Activated gamma-delta T cell treated with anti-CD3 and anti-CD28 coated beads, Interleukin-2, amount 50 U/mL, for 16 hours (primary cell): ENCODE results near the gene MFNG.
"Not testable (repeated sequence)": the region's sequence is repeated elsewhere in the genome, so short reads cannot be mapped to it uniquely, and the experiment has no call there.

Experiments
- DNase-seq: peaks from one replicate; pipeline ENCODE4 v3.0.0-alpha.2; 2020; ENCODE audit warnings: low read depth

The MFNG gene

DNA sequence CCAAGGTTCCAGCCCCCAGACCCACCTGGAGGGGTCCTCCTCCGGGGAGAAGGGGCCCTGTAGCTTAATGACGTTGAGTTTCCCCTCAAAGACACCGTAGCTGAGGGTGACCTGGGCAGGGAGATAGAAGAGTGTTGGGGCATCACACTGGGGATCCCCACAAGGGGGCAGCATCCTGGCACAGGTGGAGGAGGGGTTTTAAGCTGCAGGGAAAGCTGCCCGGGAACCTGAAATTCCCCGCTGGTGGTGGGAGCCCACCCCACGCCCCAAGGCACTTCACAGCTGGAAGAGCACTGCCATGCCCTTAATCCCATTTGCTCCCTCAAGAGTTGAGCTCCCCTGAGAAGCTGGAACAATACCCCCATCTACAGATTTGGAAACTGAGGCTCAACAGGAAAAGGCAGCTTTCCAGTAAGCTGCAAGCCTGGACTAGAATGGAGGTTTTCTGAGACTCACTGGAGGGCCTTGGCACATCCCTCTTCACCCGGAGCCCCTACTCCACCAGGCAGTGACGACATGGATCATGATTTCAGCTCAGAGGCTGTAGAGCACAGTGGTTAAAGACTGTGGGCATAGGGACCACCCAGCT, 13.7 kb downstream of the MFNG start:
- no peak for DNase-seq

DNA sequence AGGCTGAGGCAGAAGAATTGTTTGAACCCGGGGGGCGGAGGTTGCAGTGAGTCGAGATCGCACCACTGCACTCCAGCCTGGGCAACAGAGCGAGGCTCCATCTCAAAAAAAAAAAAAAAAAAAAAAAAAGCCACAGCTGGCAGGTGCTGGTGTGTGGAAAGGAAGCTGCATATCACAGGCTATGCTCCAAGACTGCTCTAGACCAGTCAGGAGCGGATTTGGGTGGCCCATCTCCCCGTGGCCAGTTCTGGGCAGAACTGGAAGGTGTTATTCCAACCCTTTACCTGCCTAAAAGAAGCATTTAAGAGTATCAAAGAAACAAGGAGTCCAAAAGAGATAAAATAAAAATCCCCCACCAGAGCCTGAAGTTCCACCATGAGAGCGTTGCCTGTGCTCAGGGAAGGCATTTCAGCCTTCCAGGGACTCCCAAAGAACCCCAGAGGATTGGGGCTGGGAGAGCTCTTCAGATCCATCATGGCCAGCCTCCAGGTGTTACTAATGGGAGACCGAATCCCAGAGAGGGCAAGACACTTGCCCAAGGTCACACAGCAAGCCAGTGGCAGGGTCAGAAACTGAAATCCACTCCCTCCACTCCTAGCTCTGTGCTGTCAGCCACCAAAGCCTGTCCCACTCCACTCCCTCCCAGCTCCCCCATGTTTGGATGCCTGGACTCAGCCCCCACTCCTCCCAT, 14.3 kb downstream of the MFNG start:
- no peak for DNase-seq

DNA sequence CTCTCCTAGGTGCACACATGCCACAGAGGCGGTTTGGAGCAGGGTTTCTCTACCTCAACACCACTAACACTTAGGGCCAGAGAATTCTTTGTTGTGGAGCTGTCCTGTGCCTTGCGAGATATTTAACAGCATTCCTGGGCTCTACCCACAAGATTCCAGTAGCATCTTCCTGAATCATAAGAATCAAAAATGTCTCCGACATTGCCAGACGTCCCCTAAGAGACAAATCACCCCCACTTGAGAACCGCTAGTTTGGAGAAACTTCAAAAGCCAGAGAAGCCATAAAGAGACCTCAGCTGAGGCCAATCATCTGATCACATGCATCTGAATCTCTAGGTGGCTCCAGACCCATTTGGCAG, 16.1 kb downstream of the MFNG start:
- no peak for DNase-seq

DNA sequence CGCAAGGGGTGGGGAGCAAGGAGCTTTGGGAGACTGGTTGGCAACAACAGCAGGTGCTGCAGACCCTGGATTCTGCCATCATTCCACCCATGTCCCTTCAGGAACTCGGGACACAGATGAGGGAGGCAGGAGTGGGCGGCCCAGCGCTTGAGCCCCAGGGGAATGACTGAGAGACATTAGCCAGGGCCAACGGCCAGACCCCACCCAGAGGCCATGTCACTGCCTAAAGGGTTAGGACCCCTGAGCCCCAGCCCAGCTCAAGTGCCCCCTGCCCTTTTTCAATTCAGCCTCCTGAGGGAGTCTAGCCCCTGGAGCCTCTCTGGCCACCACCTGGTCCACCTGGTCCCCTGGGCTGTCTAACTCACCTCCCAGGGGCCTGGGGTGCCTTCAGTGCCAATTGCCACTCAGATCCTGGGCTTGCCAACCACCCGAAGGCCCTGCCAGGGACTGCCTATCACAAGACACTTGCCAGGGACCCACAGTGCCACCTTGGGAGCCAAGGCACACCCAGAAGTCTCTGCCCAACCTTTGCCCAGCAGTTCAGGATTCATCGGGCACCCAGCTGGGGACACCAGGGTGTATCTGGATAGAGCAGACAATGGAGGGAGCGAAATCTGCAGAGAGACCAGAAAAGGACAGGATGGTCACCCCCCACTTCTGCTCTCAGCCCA, 16.6 kb downstream of the MFNG start:
- DNase-seq = no peak

DNA sequence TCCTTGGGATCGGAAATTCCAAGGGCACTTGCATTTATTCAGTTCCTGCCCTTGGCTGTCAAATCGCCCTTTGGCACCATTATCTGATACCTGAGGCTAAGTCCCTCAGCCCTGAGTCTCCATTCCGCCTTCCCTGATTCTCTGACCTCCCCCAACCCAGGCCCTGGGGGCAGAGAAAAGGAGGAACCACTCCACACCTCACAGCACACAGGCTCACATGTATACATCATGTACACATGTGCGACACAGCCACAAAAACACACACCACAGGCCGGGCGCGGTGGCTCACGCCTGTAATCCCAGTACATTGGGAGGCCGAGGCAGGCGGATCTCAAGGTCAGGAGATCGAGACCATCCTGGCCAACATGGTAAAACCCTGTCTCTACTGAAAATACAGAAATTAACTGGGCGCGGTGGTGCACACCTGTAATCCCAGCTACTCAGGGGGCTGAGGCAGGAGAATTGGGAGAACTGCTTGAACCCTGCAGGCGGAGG, 17.9 kb downstream of the MFNG start:
- not testable (repeated sequence) for DNase-seq

DNA sequence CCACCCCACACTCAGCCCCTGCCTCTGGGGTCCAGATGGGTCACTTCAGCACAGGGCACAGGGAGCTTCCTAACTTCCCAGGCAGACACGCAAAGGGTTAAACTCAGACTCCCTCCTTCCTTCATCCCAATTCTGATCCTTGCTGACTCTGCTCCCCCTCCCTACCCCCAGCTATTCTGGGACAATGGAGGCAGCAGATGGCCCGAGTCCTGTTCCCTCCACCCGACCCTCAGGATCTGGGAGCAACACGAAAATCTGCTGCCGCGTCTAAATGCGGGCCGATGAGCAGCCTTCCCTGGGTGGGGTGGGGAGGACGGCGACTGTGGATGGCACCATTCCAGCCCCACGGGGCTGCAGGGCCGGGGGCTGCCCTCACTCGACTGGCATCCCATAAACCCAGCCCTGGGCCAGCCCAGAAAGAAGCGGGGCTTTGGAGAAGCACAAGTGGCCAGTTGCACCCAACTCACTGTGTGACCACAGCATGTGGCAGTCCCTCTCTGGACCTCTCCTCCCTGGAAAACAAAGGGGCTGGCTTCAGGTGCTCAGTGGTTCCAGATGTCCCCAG, 18.7 kb downstream of the MFNG start:
- no peak for DNase-seq

DNA sequence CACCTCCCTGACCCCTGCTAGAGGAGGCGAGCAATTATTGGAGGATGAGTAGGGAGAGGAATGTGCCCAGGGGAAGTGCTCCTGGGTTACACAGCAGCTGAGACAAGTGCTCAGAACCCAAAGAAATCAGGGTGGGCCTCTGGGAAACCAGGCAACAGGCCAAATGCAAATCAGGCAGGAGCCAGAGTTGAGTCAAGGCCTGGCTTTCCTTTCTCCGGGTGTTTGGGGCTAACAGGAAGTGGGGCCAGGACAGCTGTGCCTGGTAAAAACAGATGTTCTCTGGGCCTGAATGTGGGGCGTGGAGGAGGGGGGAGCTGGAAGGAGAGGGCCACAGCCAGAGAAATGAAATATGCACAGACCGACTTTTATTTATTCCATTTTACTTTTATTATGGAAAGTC, 22.0 kb downstream of the MFNG start:
- DNase-seq = no peak

DNA sequence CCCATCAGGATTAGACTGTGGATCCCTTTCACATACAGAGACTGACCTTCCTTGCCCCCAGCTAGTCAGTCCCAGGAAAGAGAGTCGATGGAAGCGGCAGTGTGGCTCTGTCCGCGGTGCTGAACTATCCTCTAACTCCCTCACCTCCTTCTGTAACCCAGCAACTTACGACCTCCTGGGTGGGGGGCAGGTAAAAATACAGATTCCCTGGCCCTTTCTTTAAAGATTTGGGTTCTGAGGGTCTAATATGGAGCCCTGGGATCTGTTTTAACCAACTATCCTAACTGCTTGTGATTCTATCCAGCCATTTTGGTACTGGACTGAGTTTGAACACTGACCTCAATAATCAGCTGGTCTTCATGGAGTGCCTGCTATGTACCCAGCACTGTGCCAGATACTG, 23.2 kb downstream of the MFNG start:
- no peak for DNase-seq

DNA sequence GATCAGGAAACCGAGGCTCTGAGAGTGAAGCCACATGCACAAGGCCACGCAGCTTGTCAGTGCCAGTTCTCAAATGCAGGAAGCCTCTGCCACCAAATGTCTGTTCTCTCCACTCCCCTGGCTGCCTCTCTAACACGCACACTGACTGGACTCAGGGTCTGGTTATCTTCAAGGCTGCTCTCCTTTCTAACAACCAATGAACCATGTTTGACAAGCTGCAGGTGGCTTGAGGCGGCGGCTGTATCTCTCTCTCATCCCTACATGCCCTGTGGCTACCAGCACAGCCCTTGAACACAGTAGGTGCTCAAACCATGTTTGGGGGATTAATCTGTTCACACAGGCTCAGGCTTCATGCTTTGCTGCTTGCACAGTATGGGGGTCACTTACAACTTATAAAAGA, 23.7 kb downstream of the MFNG start:
- no peak for DNase-seq

DNA sequence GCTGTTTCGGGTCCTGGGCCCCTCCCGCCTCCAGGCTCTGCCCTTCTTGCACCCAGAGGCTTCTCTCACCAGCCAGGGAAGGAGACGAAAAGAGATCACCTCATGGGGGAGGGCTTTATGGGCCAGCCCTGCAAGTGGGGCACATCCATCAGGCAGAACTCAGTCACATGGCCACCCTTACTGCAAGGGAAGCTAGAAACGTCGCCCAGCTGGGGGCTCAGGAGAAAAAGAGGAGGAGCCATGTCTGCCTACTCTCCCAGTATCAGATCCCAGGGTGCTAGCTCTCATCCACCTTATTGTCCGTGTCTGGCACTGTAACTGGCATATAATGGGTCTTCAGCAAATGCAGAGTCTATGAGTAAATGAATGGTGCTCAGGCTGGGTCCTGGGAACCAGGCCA, 24.2 kb downstream of the MFNG start:
- no peak for DNase-seq

DNA sequence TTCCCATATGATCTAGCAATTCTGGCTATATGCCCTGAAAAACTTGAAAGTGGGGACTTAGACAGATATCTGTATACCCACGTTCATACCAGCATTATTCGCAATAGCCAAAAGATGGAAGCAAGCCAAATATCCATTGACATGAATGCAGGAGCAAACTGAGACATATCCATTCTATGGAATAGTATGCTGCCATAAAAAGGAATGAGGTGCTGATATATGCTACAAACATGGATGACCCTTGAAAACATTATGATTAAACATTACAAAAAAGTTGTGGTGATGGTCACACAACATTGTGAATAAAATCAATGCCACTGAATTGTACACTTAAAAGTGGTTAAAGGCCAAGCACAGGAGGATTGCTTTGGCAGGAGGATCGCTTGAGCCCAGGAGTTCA, 25.5 kb downstream of the MFNG start:
- no peak for DNase-seq

DNA sequence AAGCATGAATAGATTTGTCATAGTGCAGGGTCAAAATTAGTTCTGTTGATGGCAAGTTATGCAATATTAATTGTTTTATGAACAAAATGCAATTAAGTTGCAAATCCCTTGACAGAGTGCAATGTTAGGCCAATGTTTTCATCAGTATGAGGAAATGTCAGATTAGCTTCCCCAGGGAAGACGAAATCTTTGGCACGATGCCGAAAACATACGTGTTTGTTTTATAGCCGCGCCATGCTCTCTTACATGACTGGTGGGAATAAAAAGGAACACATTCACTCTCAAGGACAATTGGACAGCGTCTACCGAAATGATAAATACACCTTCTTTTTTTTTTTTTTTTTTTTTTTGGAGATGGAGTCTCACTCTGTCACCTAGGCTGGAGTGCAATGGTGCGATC, 27.0 kb downstream of the MFNG start:
- no peak for DNase-seq

DNA sequence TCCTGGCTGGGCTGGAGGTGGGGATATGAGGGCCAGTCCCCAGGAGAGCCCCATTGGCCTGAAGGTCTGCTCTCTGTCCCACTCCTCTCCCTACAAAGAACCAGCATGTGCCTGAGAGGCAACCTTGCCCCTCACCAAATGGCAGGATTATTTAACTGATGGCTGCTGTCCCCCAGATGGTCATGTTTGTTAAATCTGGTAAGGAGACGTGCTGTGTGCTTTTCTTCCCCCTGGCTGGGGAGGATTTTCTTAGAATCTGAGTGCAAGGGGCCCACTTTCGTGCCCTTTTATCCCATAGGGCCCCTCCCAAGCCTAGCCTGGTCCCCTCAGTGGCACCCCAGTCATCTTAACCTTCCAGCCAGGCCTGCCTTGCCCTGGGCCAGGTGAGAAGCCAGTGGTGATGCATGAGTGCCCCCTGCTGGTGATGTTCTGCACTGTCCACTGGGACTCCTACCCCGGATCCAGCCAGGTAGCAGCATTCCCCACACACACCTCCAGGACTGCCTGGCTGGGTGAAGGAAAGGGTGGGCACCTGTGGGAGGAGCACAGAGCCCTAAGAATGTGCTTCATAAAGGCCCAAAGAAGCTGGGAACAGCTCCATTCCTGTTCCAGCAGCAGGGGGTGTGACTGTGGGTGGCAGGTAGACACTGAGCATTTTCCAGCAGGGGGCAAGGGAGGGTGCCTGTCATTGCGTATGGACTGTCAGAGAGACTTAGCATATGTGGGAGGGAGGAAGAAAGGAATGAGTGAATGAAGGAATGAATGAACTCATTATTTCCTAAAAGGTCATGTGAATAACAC, 28.9 kb downstream of the MFNG start:
- DNase-seq = peak; percentile 77

DNA sequence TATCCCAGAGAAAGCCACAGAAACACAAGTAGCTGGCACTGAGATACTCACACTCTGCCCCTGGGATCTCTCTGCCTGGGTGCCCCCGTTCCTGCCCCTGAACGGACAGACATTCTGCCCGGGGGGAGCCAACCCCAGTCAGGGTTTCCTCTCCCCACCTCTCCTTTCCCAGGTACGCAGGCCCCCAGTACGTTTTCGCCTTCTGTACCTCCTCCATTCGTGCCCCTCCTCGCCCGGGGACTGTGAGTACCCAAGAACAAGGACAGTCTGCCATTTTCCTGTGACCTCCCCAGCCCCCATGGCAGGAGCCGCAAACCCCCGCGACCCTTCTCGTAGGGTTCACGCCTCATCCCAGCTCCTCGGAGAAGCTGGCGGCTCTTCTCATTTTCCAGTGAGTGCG, 29.8 kb downstream of the MFNG start:
- DNase-seq = no peak

DNA sequence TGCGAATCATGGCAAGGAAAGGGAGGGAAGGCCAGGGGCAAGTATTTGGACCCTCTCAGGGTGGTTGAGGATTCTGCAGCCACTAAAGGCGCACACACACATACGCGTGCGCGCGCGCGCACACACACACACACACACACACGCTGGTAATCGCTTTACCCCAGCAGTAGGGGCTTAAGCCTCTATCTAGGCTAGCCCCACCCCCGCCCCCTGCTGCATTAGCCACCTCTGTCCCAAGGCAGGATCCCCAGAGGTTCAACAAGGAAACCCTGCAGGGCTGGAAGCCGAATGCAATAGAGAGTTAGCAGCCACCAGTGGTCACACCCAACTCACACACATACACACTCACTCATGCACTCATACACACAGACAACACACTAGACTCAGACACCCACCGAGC, 30.3 kb downstream of the MFNG start:
- no peak for DNase-seq

DNA sequence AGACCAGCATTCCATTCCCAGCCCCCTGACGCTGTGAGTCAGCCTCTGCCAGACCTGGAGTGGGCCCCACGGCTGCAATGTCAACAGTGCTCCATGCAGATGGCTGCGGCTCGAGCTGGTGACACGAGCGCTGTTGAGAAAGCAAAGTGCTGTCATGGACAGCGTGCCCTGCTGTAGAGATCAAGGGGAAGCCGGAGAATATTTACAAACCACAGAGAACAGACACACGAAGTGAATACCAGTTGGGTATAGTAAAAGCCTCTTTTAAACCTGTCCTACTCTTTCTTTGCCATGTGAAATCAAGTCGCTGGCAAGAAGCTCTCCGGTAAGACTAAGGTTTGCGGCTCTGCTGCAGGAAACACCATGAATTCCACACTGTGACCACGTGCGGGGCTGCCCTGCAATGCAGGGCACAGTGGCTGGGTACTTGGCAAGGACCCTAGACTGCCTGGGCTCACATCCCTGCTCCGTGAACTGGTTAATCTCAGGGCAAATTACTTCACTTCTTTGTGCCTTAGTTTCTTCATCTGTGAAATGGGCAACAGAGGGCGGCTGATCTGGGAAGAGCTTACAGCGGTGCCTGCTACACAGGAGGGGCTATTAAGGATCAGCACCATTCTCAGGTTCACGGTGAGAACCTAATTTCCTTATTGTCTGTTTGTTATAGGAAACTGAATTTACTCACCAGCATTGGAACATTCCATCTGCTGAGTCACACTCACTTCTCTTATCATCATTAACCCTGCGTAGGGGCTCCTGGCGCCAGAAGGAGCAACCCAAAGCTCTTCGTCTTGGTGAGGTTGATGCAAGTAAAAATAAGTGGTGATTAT, 31.1 kb downstream of the MFNG start:
- no peak for DNase-seq

DNA sequence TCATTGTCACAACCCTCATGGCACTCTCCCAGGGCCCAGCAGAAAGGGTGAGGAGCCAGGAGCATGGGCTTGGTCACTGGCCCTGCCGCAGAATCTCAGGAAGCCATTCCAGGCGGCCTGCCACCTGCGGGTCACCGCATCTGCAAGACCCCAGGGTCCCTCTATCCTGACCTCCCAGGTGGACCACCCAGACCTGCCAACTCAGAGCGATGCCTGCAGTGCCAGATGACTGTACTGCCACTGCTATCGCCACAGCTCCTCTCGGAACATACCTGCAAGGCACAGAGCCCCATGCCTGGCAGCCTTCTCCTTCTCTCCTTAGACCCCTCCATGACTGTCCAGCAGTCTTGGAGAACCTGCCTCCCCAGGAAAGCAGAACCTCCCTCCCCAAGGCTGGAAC, 32.5 kb downstream of the MFNG start:
- DNase-seq = no peak

DNA sequence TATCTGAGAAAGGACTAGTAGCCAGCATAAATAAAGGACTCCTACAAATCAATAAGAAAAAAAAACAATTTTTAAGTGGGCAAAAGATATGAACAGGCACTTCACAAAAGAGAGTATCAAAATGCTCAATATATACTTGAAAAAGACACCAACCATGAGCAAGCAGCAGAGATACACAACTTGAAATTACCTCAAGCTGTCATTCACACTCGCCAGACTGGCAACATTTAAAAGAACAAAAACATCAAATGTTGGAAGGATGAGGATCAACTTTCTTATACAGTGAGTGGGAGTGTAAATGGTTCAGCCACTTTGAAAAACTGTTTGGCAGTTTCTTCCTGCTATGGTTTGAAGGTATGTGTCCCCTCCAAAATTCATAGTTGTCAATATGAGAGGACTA, 35.0 kb downstream of the MFNG start:
- DNase-seq = no peak

DNA sequence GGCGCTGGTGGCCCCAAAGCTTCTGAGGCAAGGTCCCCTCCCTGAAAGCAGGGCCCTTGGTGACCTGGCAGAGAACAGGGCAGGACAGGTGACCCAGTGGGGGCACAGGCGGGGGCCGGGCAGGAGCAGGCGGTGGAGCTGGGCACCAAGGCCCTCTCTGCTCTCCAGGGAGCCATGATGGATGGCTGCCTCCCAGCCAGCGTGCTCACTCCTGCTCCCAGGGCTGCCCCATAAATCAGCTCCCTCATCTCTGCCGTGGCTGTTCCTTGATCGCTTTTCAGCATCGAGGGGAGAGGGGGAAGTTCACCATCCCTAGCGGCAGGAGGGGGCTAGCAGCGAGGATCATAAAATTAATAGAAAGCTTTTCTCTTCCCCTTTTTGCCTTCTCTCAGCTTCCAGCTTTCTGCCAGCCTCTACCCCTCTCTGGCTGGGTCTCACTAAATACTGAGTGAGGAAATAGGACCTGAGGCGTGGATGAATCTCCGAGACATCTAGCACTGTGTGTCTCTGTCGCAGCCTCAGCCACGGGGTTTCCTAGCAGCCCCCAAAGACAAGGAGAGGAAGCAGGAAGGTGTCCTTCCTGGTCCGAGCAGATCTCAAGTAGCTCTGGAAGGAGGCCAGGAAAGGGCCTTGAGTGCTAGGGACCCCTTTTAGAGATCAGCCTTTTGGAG, 36.7 kb downstream of the MFNG start:
- DNase-seq = no peak

DNA sequence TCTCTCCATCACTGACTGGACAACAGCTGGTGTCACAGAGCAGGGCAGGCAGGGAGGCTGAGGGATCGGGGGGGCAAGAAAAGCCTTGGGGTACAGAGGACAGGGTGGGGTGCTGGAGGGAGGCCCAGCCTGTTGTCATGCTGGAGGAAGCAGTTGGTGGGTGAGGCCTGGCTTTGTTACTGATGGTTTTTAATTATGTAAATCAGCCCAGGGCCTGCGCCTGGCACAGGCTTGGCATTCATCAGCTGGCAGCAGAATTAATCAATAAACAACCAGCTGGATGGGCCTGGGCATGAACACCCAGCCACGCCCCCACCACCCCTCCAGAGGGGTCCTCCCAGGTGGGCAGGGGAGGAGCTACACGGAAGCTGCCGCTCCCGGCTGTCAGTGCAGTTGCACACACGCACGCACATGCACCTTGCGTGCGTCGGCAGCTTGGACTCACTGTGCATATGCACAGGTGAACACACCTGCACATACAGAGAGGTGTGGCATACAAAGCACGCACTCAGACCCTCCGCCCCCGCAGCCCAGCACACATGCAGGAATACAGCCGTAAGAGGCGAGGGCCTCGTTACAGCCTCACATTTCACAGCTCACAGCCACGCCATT, 37.6 kb downstream of the MFNG start:
- DNase-seq = no peak

DNA sequence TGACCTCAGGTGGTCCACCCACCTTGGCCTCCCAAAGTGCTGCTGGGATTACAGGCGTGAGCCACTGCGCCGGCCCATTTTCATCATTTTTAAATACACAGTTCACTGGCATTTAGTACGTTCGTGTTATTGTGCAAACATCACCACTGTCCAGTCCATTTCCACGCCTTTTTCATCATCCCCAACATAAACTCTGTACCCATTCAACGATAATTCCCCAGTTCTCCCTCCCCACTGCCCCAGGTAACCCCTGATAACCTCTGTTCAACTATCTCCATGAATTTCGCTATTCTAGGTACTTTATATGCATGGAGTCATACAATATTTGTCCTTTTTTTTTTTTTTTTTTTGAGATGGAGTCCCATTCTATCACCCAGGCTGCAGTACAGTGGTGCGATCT, 40.7 kb downstream of the MFNG start:
- DNase-seq = no peak
